ENCODE data around the gene RRAGD.
A peak's percentile ranks its signal among the peaks of the same experiment; 100 is the strongest.

Gene RRAGD

DNA sequence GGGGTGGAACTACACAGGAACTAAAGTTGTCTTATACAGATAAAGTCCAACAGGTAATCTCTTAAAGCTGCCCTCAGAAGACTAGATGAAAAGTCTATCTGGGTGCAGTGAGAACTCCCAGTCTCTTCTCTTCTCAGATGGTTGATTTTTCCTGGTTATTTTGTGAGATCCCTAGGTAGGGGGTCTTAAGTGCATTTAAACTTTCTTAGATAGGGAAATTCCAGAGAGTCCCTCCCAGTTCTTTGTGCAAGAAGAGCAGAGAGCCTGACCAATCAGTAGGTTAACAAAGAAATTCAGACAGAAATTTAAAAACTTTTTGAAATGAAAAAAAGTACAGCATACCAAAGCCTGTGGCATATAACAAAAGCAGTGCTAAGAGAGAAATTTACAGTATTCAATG is 95.0 kb downstream of the RRAGD start:
- H3K27ac ChIP-seq: no peak overlapping the region
- TF ChIP-seq, protein P1, sequence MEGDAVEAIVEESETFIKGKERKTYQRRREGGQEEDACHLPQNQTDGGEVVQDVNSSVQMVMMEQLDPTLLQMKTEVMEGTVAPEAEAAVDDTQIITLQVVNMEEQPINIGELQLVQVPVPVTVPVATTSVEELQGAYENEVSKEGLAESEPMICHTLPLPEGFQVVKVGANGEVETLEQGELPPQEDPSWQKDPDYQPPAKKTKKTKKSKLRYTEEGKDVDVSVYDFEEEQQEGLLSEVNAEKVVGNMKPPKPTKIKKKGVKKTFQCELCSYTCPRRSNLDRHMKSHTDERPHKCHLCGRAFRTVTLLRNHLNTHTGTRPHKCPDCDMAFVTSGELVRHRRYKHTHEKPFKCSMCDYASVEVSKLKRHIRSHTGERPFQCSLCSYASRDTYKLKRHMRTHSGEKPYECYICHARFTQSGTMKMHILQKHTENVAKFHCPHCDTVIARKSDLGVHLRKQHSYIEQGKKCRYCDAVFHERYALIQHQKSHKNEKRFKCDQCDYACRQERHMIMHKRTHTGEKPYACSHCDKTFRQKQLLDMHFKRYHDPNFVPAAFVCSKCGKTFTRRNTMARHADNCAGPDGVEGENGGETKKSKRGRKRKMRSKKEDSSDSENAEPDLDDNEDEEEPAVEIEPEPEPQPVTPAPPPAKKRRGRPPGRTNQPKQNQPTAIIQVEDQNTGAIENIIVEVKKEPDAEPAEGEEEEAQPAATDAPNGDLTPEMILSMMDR (conservative IDR thresholded peaks at IDR 0.05): no peak

DNA sequence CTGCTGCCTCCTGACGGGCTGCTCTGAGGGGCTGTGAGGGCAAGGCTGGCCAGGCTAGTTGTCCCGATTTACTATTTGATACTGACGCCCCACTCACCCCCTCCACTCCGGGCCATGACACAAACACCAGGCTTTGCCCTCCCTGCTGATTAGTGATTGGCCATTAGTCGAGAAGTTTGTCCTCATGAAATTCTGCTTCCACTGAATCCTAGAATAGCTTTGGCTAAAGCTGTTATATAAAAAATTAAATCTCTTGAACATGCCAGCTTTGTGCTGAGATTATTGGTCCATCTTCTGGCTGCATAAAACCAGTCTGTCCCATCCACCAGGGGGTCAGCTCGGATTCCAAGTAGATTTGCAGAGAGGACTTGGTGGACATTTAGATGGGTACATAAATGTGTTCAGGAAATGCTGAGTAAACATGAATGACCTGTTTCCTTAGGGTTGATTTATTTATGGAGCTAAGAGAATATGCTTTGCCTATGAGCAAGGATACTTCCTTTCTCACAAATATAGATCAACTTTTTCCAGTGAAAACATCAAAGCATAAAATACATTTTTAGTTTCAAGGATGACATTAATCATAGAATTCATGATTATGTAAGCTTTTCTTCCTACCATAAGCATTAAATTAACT is 96.7 kb downstream of the RRAGD start, which contains the start of gene GABRR2:
GABRR2 (minus strand) TSS at position 51 of the 637 bp plus-strand sequence. CDS start 134 bp downstream, outside the sequence.
- TF ChIP-seq, protein P1 (conservative IDR thresholded peaks at IDR 0.05): 0 out of 2 replicates have a peak, but pooled peaks have one; percentile 9
- peak within 1 kb of the TSS; percentile 18 for H3K27ac ChIP-seq

DNA sequence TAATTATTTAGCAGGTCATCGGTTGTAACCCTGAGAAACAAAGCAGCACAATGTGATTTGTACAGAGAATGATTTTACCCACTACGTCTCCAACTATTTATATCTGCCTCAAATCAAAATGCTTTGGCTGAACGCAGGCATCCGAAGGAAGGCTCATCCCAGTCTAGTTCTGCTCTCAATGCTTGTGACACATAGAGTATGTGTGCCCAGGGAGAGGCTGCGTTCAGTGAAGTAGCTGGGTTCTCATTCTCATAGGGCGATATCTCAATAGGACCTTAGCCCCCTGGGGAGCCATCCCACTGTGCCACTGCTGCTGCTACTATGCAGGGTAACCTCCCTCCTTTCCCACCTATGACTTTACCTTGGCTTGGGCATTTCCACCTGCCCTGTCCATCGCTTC is 97.4 kb downstream of the RRAGD start:
- TF ChIP-seq, protein P1 (conservative IDR thresholded peaks at IDR 0.05): no peak
- H3K27ac ChIP-seq: no peak overlapping the region

Data from VCaP (cell line).